SKM-1 treated with dmso at 0.1 percent for 144 hours (cell line): ENCODE data around the gene C16orf95.
"Not testable (repeated sequence)": the region's sequence is repeated elsewhere in the genome, so short reads cannot be mapped to it uniquely, and the experiment has no call there.

Source experiments
- DNase-seq: peaks from one replicate; lab custom pipeline; 2025; ENCODE audit not compliant: unreplicated experiment; lab: John Stamatoyannopoulos, UW

The C16orf95 gene

GRCh38 chr16:87347932-87348615, 30.9 kb upstream of the C16orf95 start:
- DNase-seq, result no peak

GRCh38 chr16:87346517-87347060, 29.4 kb upstream of the C16orf95 start:
- no peak for DNase-seq

- no peak for DNase-seq
Measured at GRCh38 chr16:87345726-87346424, 28.7 kb upstream of the C16orf95 start.

- DNase-seq, result no peak
Measured at GRCh38 chr16:87344931-87345631, 27.9 kb upstream of the C16orf95 start.

GRCh38 chr16:87344165-87344930, 27.2 kb upstream of the C16orf95 start:
- DNase-seq, result no peak

- DNase-seq, result no peak
Measured at GRCh38 chr16:87343753-87344050, 26.5 kb upstream of the C16orf95 start.

GRCh38 chr16:87342978-87343752, 26.0 kb upstream of the C16orf95 start:
- DNase-seq, result no peak

- no peak for DNase-seq
Measured at GRCh38 chr16:87342504-87342903, 25.3 kb upstream of the C16orf95 start.

- DNase-seq, result no peak
Measured at GRCh38 chr16:87340198-87340597, 23.0 kb upstream of the C16orf95 start.

GRCh38 chr16:87339724-87340105, 22.5 kb upstream of the C16orf95 start:
- DNase-seq, result not testable (repeated sequence)

- DNase-seq, result no peak
Measured at GRCh38 chr16:87339086-87339723, 22.0 kb upstream of the C16orf95 start.

GRCh38 chr16:87338155-87338765, 21.1 kb upstream of the C16orf95 start:
- no peak for DNase-seq

- no peak for DNase-seq
Measured at GRCh38 chr16:87337262-87337771, 20.1 kb upstream of the C16orf95 start.

- no peak for DNase-seq
Measured at GRCh38 chr16:87336434-87337240, 19.4 kb upstream of the C16orf95 start.

- no peak for DNase-seq
Measured at GRCh38 chr16:87335625-87336433, 18.6 kb upstream of the C16orf95 start.

- DNase-seq, result no peak
Measured at GRCh38 chr16:87334651-87335624, 17.7 kb upstream of the C16orf95 start.
